ENCODE measurements around the gene ADAM22.
"Not testable (repeated sequence)": the region's sequence is repeated elsewhere in the genome, so short reads cannot be mapped to it uniquely, and the experiment has no call there.

The ADAM22 gene

GRCh38 chr7:87912121-87912520 is 21.9 kb upstream of the ADAM22 start:
- DNase-seq (ENCODE audit: low read depth): no peak
- no peak overlapping the region for H3K4me3 ChIP-seq (ENCODE audit: control insufficient read depth, low read depth, low read length)
- no peak for TF ChIP-seq CTCF (IDR thresholded peaks at IDR 0.05; ENCODE audit: control insufficient read depth, insufficient read depth, low read depth, low read length, missing control alignments)

GRCh38 chr7:87918740-87919139 is 15.3 kb upstream of the ADAM22 start:
- DNase-seq (ENCODE audit: low read depth): no peak
- H3K4me3 ChIP-seq (ENCODE audit: control insufficient read depth, low read depth, low read length): no peak overlapping the region
- no peak for TF ChIP-seq CTCF (IDR thresholded peaks at IDR 0.05; ENCODE audit: control insufficient read depth, insufficient read depth, low read depth, low read length, missing control alignments)

- no peak for TF ChIP-seq CTCF (IDR thresholded peaks at IDR 0.05; ENCODE audit: control insufficient read depth, insufficient read depth, low read depth, low read length, missing control alignments)
- H3K4me3 ChIP-seq (ENCODE audit: control insufficient read depth, low read depth, low read length): no peak overlapping the region
- DNase-seq (ENCODE audit: low read depth): no peak
Measured at GRCh38 chr7:87919875-87920274, 14.2 kb upstream of the ADAM22 start.

- no peak overlapping the region for H3K4me3 ChIP-seq (ENCODE audit: control insufficient read depth, low read depth, low read length)
- TF ChIP-seq CTCF (IDR thresholded peaks at IDR 0.05; ENCODE audit: control insufficient read depth, insufficient read depth, low read depth, low read length, missing control alignments): no peak
- DNase-seq (ENCODE audit: low read depth): no peak
Measured at GRCh38 chr7:87920578-87920977, 13.5 kb upstream of the ADAM22 start.

- not testable (repeated sequence) for H3K4me3 ChIP-seq (ENCODE audit: control insufficient read depth, low read depth, low read length); DNase-seq (ENCODE audit: low read depth)
Measured at GRCh38 chr7:87922759-87923395, 11.2 kb upstream of the ADAM22 start.

GRCh38 chr7:87926581-87927461 is 7.2 kb upstream of the ADAM22 start:
- no peak for TF ChIP-seq CTCF (IDR thresholded peaks at IDR 0.05; ENCODE audit: control insufficient read depth, insufficient read depth, low read depth, low read length, missing control alignments)
- no peak for DNase-seq (ENCODE audit: low read depth)
- H3K4me3 ChIP-seq (ENCODE audit: control insufficient read depth, low read depth, low read length): no peak overlapping the region

- H3K4me3 ChIP-seq (ENCODE audit: control insufficient read depth, low read depth, low read length): peak overlapping the region; percentile 50
- no peak for DNase-seq (ENCODE audit: low read depth)
- no peak for TF ChIP-seq CTCF (IDR thresholded peaks at IDR 0.05; ENCODE audit: control insufficient read depth, insufficient read depth, low read depth, low read length, missing control alignments)
Measured at GRCh38 chr7:87933605-87933952, 472 bp upstream of the ADAM22 start.
